Mammary epithelial cell (primary cell): ENCODE results near the gene USP11.

Experiments
- CTCF ChIP-seq, 2 donors: IDR thresholded peaks in 1 of 2; conservative IDR thresholded peaks in 1 of 2; 2 replicates each; pipeline ENCODE4 v1.5.1; 2011 to 2012; ENCODE audit warnings: inconsistent platforms in 2 of 2, low read length in 2 of 2, mild to moderate bottlenecking in 2 of 2, control low read depth in 1 of 2, low read depth in 1 of 2; ENCODE audit not compliant: insufficient read depth in 1 of 2; ENCODE audit errors: extremely low read depth in 1 of 2
- EZH2 ChIP-seq: IDR thresholded peaks from 2 replicates; pipeline ENCODE4 v1.6.1; 2012; ENCODE audit warnings: low read length, inconsistent platforms, borderline replicate concordance

DNA sequence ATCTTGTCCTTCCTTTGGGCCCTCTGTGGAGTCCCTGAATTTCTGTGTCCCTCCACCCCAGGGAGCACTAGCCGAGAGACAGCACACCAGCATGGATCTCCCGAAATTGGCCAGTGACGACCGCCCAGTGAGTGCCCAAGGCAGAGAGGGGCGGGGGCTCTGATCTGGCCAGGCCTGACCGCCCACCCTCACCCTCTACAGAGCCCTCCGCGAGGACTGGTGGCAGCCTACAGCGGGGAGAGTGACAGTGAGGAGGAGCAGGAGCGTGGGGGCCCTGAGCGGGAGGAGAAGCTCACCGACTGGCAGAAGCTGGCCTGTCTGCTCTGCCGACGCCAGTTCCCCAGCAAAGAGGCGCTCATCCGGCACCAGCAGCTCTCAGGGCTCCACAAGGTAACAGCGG is 47.6 kb upstream of the USP11 start:
- no peak for TF ChIP-seq CTCF (conservative IDR thresholded peaks at IDR 0.05 in 1 of 2, IDR thresholded peaks at IDR 0.05 in 1 of 2; ENCODE audit: extremely low read depth in 1 of 2, insufficient read depth in 1 of 2, low read depth in 1 of 2, low read length in 2 of 2)
- no peak for TF ChIP-seq EZH2
